ENCODE results near the gene VN1R2.

DNA sequence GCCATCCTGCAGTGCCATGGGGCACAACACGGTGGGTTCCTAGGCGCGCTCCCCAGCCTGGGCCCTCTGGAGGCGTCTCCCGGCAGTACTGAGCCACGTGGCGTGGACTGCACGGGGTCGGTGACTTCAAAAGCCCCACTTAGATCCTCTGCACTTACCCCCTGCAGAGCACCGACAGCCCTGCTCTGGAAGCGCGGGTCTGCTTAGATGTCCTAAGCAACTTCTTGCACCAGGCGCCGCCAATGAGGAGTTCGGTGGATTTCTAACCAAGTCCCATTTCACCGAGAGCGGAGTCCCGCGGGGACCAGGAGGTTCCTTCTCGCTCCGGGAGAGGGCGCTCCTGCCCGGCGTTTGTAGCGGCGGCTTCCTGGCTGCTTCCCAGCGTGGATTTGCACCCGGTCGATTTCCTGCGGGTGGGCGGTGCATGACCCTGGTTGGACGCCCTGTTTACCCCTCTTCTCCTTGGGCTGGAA, 50.3 kb downstream of the VN1R2 start:
- TF ChIP-seq, protein P1, sequence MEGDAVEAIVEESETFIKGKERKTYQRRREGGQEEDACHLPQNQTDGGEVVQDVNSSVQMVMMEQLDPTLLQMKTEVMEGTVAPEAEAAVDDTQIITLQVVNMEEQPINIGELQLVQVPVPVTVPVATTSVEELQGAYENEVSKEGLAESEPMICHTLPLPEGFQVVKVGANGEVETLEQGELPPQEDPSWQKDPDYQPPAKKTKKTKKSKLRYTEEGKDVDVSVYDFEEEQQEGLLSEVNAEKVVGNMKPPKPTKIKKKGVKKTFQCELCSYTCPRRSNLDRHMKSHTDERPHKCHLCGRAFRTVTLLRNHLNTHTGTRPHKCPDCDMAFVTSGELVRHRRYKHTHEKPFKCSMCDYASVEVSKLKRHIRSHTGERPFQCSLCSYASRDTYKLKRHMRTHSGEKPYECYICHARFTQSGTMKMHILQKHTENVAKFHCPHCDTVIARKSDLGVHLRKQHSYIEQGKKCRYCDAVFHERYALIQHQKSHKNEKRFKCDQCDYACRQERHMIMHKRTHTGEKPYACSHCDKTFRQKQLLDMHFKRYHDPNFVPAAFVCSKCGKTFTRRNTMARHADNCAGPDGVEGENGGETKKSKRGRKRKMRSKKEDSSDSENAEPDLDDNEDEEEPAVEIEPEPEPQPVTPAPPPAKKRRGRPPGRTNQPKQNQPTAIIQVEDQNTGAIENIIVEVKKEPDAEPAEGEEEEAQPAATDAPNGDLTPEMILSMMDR (IDR thresholded peaks at IDR 0.05; ENCODE audit: low read depth, low read length) = no peak
- no peak for TF ChIP-seq EZH2phosphoT487 (IDR thresholded peaks at IDR 0.05; ENCODE audit: low read depth)
